Sigmoid colon (tissue), 7 donors: ENCODE results near the gene POU1F1. TPM values are rescaled to one million over a fixed set of nuclear protein-coding genes. Genes with fewer than 3 reads are reported as not detected.

Experiments used
- DNase-seq: peaks from one replicate; pipeline ENCODE4 v3.0.0-alpha.2; 2019
- H3K27ac ChIP-seq, 4 donors: fragments of 200-600 bp; sonication (generic); one replicate each; pipeline ENCODE4 v1.5.1; 2016 to 2019; ENCODE audit warnings: mild to moderate bottlenecking in 1 of 4
- H3K27me3 ChIP-seq, 3 donors: fragments of 200-600 bp; sonication (generic); one replicate each; pipeline ENCODE4 v1.5.1; 2019; ENCODE audit warnings: mild to moderate bottlenecking in 1 of 3
- H3K36me3 ChIP-seq, 4 donors: fragments of 200-600 bp; sonication (generic); one replicate each; pipeline ENCODE4 v1.5.1; 2016 to 2019
- H3K4me1 ChIP-seq, 4 donors: fragments of 200-600 bp; sonication (generic); one replicate each; pipeline ENCODE4 v1.5.1; 2017 to 2019
- H3K4me3 ChIP-seq, 4 donors: fragments of 200-600 bp; sonication (generic); one replicate each; pipeline ENCODE4 v1.5.1; 2017 to 2019; ENCODE audit warnings: mild to moderate bottlenecking in 2 of 4, moderate library complexity in 1 of 4
- H3K9me3 ChIP-seq, 4 donors: fragments of 200-600 bp in 3 of 4; sonication (generic) in 3 of 4; one replicate each; pipeline versions ENCODE4 v1.5.1 to v1.6.1; 2013 to 2019
- EP300 ChIP-seq, 4 donors: sonication (generic); formaldehyde crosslinking; IDR thresholded peaks; one replicate each; pipeline ENCODE4 v1.6.1; 2017; ENCODE audit warnings: antibody characterized with exemption in 4 of 4
- POLR2A ChIP-seq, 2 donors: fragments of 450-650 bp; IDR thresholded peaks; one replicate each; pipeline ENCODE4 v1.6.1; 2016; ENCODE audit warnings: antibody characterized with exemption in 2 of 2, mild to moderate bottlenecking in 2 of 2, moderate library complexity in 2 of 2
- POLR2AphosphoS5 ChIP-seq, 4 donors: sonication (generic); formaldehyde crosslinking; IDR thresholded peaks; one replicate each; pipeline ENCODE4 v1.6.1; 2017; ENCODE audit warnings: antibody characterized with exemption in 4 of 4
- WGBS, 2 donors: extraction: QIAGEN DNeasy Blood & Tissue Kit; methylation state at CpG; one replicate each; pipeline ENCODE4 v1.1.7; 2013; 5-methylcytosine and 5-hydroxymethylcytosine counted together
- intact Hi-C: fragments of 100-400 bp; cut with DNase I; formaldehyde crosslinking; loops from one replicate; pipeline ENCODE4 v1.15.1; 2023
- polyA plus RNA-seq, 3 donors: library from polyadenylated mRNA; stranded (reverse); fragments of 200-250 nt; gene quantifications; one replicate each; pipeline ENCODE4 v1.2.3, GENCODE V29; 2013
- total RNA-seq, 4 donors: library from RNA; depleted of rRNA; stranded (reverse); fragments of >200 nt; gene quantifications; one replicate each; pipeline ENCODE4 v1.1.0, GENCODE V29; 2016
- TF ChIP-seq, protein P1 (sequence below), 4 experiments: fragments of 450-650 bp in 3 of 4; fragments of 200-600 bp in 1 of 4; IDR thresholded peaks; one replicate each; pipeline ENCODE4 v1.5.1; 2016 to 2019; ENCODE audit warnings: antibody characterized with exemption in 4 of 4, mild to moderate bottlenecking in 3 of 4, moderate library complexity in 2 of 4
- donor health status: healthy with polysubstance abuse.
- donor health status: Bipolar disorder and iron deficiency.
- donor health status: healthy.

POU1F1 gene, protein sequence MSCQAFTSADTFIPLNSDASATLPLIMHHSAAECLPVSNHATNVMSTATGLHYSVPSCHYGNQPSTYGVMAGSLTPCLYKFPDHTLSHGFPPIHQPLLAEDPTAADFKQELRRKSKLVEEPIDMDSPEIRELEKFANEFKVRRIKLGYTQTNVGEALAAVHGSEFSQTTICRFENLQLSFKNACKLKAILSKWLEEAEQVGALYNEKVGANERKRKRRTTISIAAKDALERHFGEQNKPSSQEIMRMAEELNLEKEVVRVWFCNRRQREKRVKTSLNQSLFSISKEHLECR
- total RNA-seq = not detected
- not detected for polyA plus RNA-seq

GRCh38 chr3:87276484-87276883 is at the start of gene POU1F1:
Gene POU1F1 (minus strand): TSS chr3:87276584. CDS start chr3:87276462, 122 bp downstream.
- intact Hi-C loops = no loop called here
- Histone ChIP-seq H3K9me3 (no peaks in the 10 kb centered on the region), H3K4me3 (no peak within 1 kb of the TSS), H3K27ac (no peak within 1 kb of the TSS), H3K36me3 (no peaks in the 10 kb centered on the region), H3K27me3 (no peaks in the 10 kb centered on the region), H3K4me1 (no peaks in the 10 kb centered on the region)
- DNase-seq = no peak
- WGBS, 2 donors = 83 to 91% methylated on average over 6 of the region's 6 CpGs
- TF ChIP-seq POLR2AphosphoS5 (IDR thresholded peaks at IDR 0.05) (no peak), POLR2A (IDR thresholded peaks at IDR 0.05) (no peak)

- Histone ChIP-seq H3K9me3 (no peaks in the 10 kb centered on the region), H3K36me3 (no peaks in the 10 kb centered on the region), H3K27ac (no peak overlapping the region), H3K4me1 (no peaks in the 10 kb centered on the region), H3K27me3 (no peaks in the 10 kb centered on the region), H3K4me3 (no peak overlapping the region)
- intact Hi-C loops = no loop called here
- TF ChIP-seq POLR2A (IDR thresholded peaks at IDR 0.05) = no peak
- TF ChIP-seq, protein P1, sequence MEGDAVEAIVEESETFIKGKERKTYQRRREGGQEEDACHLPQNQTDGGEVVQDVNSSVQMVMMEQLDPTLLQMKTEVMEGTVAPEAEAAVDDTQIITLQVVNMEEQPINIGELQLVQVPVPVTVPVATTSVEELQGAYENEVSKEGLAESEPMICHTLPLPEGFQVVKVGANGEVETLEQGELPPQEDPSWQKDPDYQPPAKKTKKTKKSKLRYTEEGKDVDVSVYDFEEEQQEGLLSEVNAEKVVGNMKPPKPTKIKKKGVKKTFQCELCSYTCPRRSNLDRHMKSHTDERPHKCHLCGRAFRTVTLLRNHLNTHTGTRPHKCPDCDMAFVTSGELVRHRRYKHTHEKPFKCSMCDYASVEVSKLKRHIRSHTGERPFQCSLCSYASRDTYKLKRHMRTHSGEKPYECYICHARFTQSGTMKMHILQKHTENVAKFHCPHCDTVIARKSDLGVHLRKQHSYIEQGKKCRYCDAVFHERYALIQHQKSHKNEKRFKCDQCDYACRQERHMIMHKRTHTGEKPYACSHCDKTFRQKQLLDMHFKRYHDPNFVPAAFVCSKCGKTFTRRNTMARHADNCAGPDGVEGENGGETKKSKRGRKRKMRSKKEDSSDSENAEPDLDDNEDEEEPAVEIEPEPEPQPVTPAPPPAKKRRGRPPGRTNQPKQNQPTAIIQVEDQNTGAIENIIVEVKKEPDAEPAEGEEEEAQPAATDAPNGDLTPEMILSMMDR (IDR thresholded peaks at IDR 0.05) = no peak
- no peak for TF ChIP-seq EP300 (IDR thresholded peaks at IDR 0.05)
- no peak for TF ChIP-seq POLR2AphosphoS5 (IDR thresholded peaks at IDR 0.05)
- 86 to 90% methylated on average over 1 of the region's 1 CpG for WGBS, 2 donors
- no peak for DNase-seq
Measured at GRCh38 chr3:87324609-87325008, 48.2 kb upstream of the POU1F1 start.

DNA sequence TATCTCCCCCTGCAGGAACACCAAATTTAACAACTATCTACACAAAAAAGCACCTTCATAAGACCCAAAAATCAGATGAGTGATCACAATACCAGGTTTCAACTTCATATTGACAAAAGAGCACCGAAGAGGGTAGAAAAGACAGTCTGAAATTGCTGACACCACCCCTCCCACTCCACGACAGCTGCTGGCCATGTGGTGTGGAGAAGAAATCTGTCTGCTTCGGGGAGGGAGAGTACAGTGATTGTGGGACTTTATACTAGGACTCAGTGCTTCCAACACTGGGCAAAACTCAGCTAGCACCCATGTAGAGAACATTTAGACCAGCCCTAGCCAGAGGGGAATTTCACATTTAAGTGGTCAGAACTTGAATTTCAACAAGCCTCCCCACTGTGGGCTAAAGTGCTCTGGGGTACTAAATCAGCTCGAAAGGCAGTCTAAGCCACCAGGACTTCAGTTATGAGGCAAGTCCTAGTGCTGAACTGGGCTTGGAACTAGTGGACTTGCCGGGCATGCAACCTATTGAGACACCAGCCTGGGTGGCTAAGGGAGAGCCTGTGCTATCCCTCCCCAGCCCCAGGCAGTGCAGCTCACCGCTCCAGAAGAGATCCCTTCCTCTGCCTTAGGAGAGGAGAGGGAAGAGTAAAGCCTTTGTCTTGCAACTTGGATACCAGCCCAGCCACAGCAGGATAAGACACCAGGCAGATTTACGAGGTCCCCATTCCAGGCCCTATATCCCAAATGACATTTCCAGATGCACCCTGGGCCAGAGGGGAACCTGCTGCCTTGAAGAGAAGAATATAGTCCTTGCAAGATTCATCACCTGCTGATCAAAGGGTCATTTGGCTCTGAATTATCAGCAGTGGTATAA is 44.6 kb upstream of the POU1F1 start:
- Histone ChIP-seq H3K36me3 (no peaks in the 10 kb centered on the region), H3K27ac (no peak overlapping the region), H3K27me3 (no peaks in the 10 kb centered on the region), H3K9me3 (no peaks in the 10 kb centered on the region), H3K4me3 (no peak overlapping the region), H3K4me1 (no peaks in the 10 kb centered on the region)
- DNase-seq = no peak
- WGBS, 2 donors = 39 to 71% methylated on average over 7 of the region's 7 CpGs
- TF ChIP-seq EP300 (IDR thresholded peaks at IDR 0.05) (no peak), POLR2A (IDR thresholded peaks at IDR 0.05) (no peak), POLR2AphosphoS5 (IDR thresholded peaks at IDR 0.05) (no peak)
- TF ChIP-seq, protein P1 (IDR thresholded peaks at IDR 0.05) = no peak
- intact Hi-C loops = no loop called here

GRCh38 chr3:87318617-87319021 is 42.2 kb upstream of the POU1F1 start:
- Histone ChIP-seq H3K36me3 (no peaks in the 10 kb centered on the region), H3K27ac (no peak overlapping the region), H3K4me3 (no peak overlapping the region), H3K9me3 (no peaks in the 10 kb centered on the region), H3K4me1 (no peaks in the 10 kb centered on the region), H3K27me3 (no peaks in the 10 kb centered on the region)
- WGBS, 2 donors = 6 to 51% methylated on average over 2 of the region's 2 CpGs
- intact Hi-C loops = no loop called here
- TF ChIP-seq POLR2A (IDR thresholded peaks at IDR 0.05) (no peak), EP300 (IDR thresholded peaks at IDR 0.05) (no peak)
- no peak for DNase-seq

- Histone ChIP-seq H3K9me3 (no peaks in the 10 kb centered on the region), H3K27me3 (no peaks in the 10 kb centered on the region), H3K4me3 (no peak overlapping the region), H3K27ac (no peak overlapping the region), H3K4me1 (no peaks in the 10 kb centered on the region), H3K36me3 (no peaks in the 10 kb centered on the region)
- 12 to 69% methylated on average over 4 of the region's 4 CpGs for WGBS, 2 donors
- DNase-seq = no peak
- TF ChIP-seq POLR2AphosphoS5 (IDR thresholded peaks at IDR 0.05) = no peak
- TF ChIP-seq, protein P1 (IDR thresholded peaks at IDR 0.05) = no peak
- TF ChIP-seq EP300 (IDR thresholded peaks at IDR 0.05) = no peak
- no peak for TF ChIP-seq POLR2A (IDR thresholded peaks at IDR 0.05)
- intact Hi-C loops = no loop called here
Measured at GRCh38 chr3:87317779-87318178, 41.4 kb upstream of the POU1F1 start.
